ENCODE results near the gene GTF2IRD1.
A peak's percentile ranks its signal among the peaks of the same experiment; 100 is the strongest.
"Not testable (repeated sequence)": the region's sequence is repeated elsewhere in the genome, so short reads cannot be mapped to it uniquely, and the experiment has no call there.

GTF2IRD1 gene

GRCh38 chr7:74453322-74454011, at the start of gene GTF2IRD1:
Gene GTF2IRD1 (plus strand): TSS chr7:74453906. CDS start chr7:74508081, 54,175 bp downstream.
- peak; percentile 45 for DNase-seq

GRCh38 chr7:74404388-74404700, 49.4 kb upstream of the GTF2IRD1 start:
- DNase-seq = no peak

GRCh38 chr7:74404741-74405140, 49.0 kb upstream of the GTF2IRD1 start:
- no peak for DNase-seq

- no peak for DNase-seq
Measured at GRCh38 chr7:74405191-74405898, 48.4 kb upstream of the GTF2IRD1 start.

GRCh38 chr7:74405899-74406512, 47.7 kb upstream of the GTF2IRD1 start:
- no peak for DNase-seq

- DNase-seq = no peak
Measured at GRCh38 chr7:74407958-74408357, 45.7 kb upstream of the GTF2IRD1 start.

- DNase-seq = no peak
Measured at GRCh38 chr7:74409571-74409970, 44.1 kb upstream of the GTF2IRD1 start.

GRCh38 chr7:74410772-74411171, 42.9 kb upstream of the GTF2IRD1 start:
- DNase-seq = no peak

GRCh38 chr7:74411571-74411970, 42.1 kb upstream of the GTF2IRD1 start:
- DNase-seq = not testable (repeated sequence)

- DNase-seq = no peak
Measured at GRCh38 chr7:74412056-74412455, 41.6 kb upstream of the GTF2IRD1 start.

- no peak for DNase-seq
Measured at GRCh38 chr7:74412603-74413002, 41.1 kb upstream of the GTF2IRD1 start.

GRCh38 chr7:74414595-74415333, 38.9 kb upstream of the GTF2IRD1 start:
- not testable (repeated sequence) for DNase-seq

GRCh38 chr7:74417419-74417971, 36.2 kb upstream of the GTF2IRD1 start:
- DNase-seq = peak; percentile 17

- no peak for DNase-seq
Measured at GRCh38 chr7:74418076-74418475, 35.6 kb upstream of the GTF2IRD1 start.

GRCh38 chr7:74418538-74418937, 35.2 kb upstream of the GTF2IRD1 start:
- DNase-seq = no peak

GRCh38 chr7:74419232-74419631, 34.5 kb upstream of the GTF2IRD1 start:
- not testable (repeated sequence) for DNase-seq

- DNase-seq = no peak
Measured at GRCh38 chr7:74420006-74420405, 33.7 kb upstream of the GTF2IRD1 start.

- no peak for DNase-seq
Measured at GRCh38 chr7:74424291-74424880, 29.3 kb upstream of the GTF2IRD1 start.

- DNase-seq = no peak
Measured at GRCh38 chr7:74428023-74428422, 25.7 kb upstream of the GTF2IRD1 start.

GRCh38 chr7:74429153-74429747, 24.5 kb upstream of the GTF2IRD1 start:
- DNase-seq = no peak

- not testable (repeated sequence) for DNase-seq
Measured at GRCh38 chr7:74430409-74430808, 23.3 kb upstream of the GTF2IRD1 start.

GRCh38 chr7:74430961-74431466, 22.7 kb upstream of the GTF2IRD1 start:
- no peak for DNase-seq
